CD8-positive, alpha-beta memory T cell (primary cell): ENCODE data around the gene TRPC6. TPM values are rescaled to one million over a fixed set of nuclear protein-coding genes. Genes with fewer than 3 reads are reported as not detected.

Source experiments
- CTCF ChIA-PET: fragments of 350-600 bp; sonication (Branson Sonifier 250); formaldehyde crosslinking; loops from one replicate; lab custom pipeline; 2021; ENCODE audit warnings: antibody characterized with exemption; lab: Charles Lee
- POLR2A ChIA-PET: fragments of 350-600 bp; sonication (Branson Sonifier 250); formaldehyde crosslinking; loops from one replicate; lab custom pipeline; 2021; ENCODE audit warnings: antibody characterized with exemption; lab: Charles Lee
- DNase-seq, 5 donors: peaks; one replicate each; pipeline versions ENCODE4 v3.0.0 to v3.0.0-alpha.2; 2020 to 2022; ENCODE audit warnings: mixed read lengths in 1 of 5
- H3K27ac ChIP-seq: one replicate; pipeline ENCODE4 v1.7.0; 2013; ENCODE audit warnings: low read depth, mild to moderate bottlenecking, low read length, moderate library complexity
- H3K27me3 ChIP-seq: 2 replicates; pipeline ENCODE4 v1.7.0; 2013; ENCODE audit warnings: low read length, mild to moderate bottlenecking; ENCODE audit not compliant: insufficient read depth, poor library complexity, severe bottlenecking
- H3K36me3 ChIP-seq: 2 replicates; pipeline ENCODE4 v1.7.0; 2013; ENCODE audit warnings: mild to moderate bottlenecking, low read length, moderate library complexity; ENCODE audit not compliant: insufficient read depth
- H3K4me1 ChIP-seq: 2 replicates; pipeline ENCODE4 v1.7.0; 2013; ENCODE audit warnings: mild to moderate bottlenecking, low read length, moderate library complexity; ENCODE audit not compliant: insufficient read depth
- H3K4me3 ChIP-seq: 2 replicates; pipeline ENCODE4 v1.7.0; 2013; ENCODE audit warnings: mild to moderate bottlenecking, low read length
- H3K9me3 ChIP-seq: 2 replicates; pipeline ENCODE4 v1.7.0; 2013; ENCODE audit warnings: mild to moderate bottlenecking, low read length
- H3K27ac Mint-ChIP-seq, 8 donors: one replicate each; pipeline ENCODE4 v1.8.0; 2020 to 2021; ENCODE audit warnings: mixed read lengths in 8 of 8, mild to moderate bottlenecking in 6 of 8, inconsistent platforms in 3 of 8, moderate library complexity in 3 of 8
- H3K27me3 Mint-ChIP-seq, 2 donors: one replicate each; pipeline ENCODE4 v1.8.0; 2020 to 2021; ENCODE audit warnings: mixed read lengths in 2 of 2, mild to moderate bottlenecking in 1 of 2, moderate library complexity in 1 of 2
- H3K36me3 Mint-ChIP-seq, 3 donors: one replicate each; pipeline ENCODE4 v1.8.0; 2020 to 2021; ENCODE audit warnings: mixed read lengths in 3 of 3, inconsistent platforms in 1 of 3, mild to moderate bottlenecking in 1 of 3
- H3K4me1 Mint-ChIP-seq, 3 donors: one replicate each; pipeline ENCODE4 v1.8.0; 2020 to 2021; ENCODE audit warnings: mixed read lengths in 3 of 3, inconsistent platforms in 1 of 3, mild to moderate bottlenecking in 1 of 3
- H3K4me3 Mint-ChIP-seq, 7 donors: one replicate each; pipeline ENCODE4 v1.8.0; 2020 to 2021; ENCODE audit warnings: mixed read lengths in 7 of 7, mild to moderate bottlenecking in 6 of 7, moderate library complexity in 4 of 7, inconsistent platforms in 2 of 7
- H3K9me3 Mint-ChIP-seq, 5 donors: one replicate each; pipeline ENCODE4 v1.8.0; 2020 to 2022; ENCODE audit warnings: mixed read lengths in 5 of 5, mild to moderate bottlenecking in 3 of 5, moderate library complexity in 2 of 5, inconsistent platforms in 1 of 5
- polyA plus RNA-seq: library from polyadenylated mRNA; unstranded; fragments of 300-500 nt; fragmentation: Illumina TruSeq; gene quantifications from one replicate; pipeline ENCODE4 v1.2.3, GENCODE V29; 2021
- total RNA-seq, 2 experiments: library from RNA; stranded (reverse); gene quantifications; one replicate each; pipeline ENCODE4 v1.2.3, GENCODE V29; 2021

TRPC6 gene
- total and polyA plus RNA-seq, 3 experiments from 2014 or later = not detected

DNA sequence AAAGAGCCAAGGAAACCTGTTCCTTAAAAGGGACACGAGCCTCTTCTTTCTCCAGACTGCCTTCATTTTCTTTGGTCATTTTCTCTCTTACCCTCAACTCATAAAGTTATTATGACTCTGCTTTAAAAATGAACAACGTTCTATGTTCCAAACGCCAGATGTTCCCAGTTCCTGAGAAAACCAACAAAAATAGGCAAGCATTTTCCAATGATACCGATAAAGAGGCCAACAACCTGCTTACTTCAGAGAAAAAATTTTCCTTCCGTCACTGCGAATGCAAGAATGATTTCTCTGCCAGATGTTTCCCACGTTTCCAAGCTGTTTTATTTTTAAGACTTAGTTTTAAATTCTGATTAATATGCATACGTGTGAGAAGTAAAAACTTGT, 315 bp upstream of the TRPC6 start:
- no peak overlapping the region for H3K4me3 ChIP-seq
- no peaks in the 10 kb centered on the region for H3K4me1 ChIP-seq
- no peak overlapping the region for H3K4me3 Mint-ChIP-seq
- H3K36me3 Mint-ChIP-seq = no peaks in the 10 kb centered on the region
- H3K9me3 Mint-ChIP-seq = peaks cover 4 to 22% (median 15%) of the 10 kb centered on the region in 5 donors
- ChIA-PET CTCF (no interaction called here), POLR2A (no interaction called here)
- no peak for DNase-seq
- no peaks in the 10 kb centered on the region for H3K9me3 ChIP-seq
- no peaks in the 10 kb centered on the region for H3K27me3 ChIP-seq
- peaks cover 4 to 15% of the 10 kb centered on the region in 2 donors for H3K27me3 Mint-ChIP-seq
- H3K27ac Mint-ChIP-seq = no peak overlapping the region
- no peaks in the 10 kb centered on the region for H3K36me3 ChIP-seq
- no peaks in the 10 kb centered on the region for H3K4me1 Mint-ChIP-seq
- H3K27ac ChIP-seq = no peak overlapping the region

DNA sequence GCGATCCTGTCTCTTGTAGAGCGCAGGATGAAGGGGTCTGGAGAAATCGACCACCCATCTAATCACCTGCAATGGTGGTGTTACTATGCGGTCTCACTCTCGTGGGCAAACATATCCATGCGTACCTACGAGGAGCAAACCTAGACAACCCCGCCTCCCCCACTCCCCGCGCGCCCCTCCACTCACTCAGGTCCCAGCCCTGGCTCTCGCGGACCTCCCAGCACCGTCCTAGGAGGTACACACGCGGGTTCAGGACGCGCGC, 887 bp downstream of the TRPC6 start:
- H3K27ac Mint-ChIP-seq = no peak overlapping the region
- peaks cover 4 to 15% of the 10 kb centered on the region in 2 donors for H3K27me3 Mint-ChIP-seq
- no peaks in the 10 kb centered on the region for H3K4me1 Mint-ChIP-seq
- no peaks in the 10 kb centered on the region for H3K27me3 ChIP-seq
- POLR2A ChIA-PET = no interaction called here
- H3K9me3 ChIP-seq = no peaks in the 10 kb centered on the region
- peaks cover 4 to 23% (median 15%) of the 10 kb centered on the region in 5 donors for H3K9me3 Mint-ChIP-seq
- no peaks in the 10 kb centered on the region for H3K36me3 ChIP-seq
- no peaks in the 10 kb centered on the region for H3K4me1 ChIP-seq
- no peak overlapping the region for H3K4me3 Mint-ChIP-seq
- no peak for DNase-seq
- H3K36me3 Mint-ChIP-seq = no peaks in the 10 kb centered on the region
- H3K4me3 ChIP-seq = no peak overlapping the region
- H3K27ac ChIP-seq = no peak overlapping the region
- CTCF ChIA-PET = no interaction called here

DNA sequence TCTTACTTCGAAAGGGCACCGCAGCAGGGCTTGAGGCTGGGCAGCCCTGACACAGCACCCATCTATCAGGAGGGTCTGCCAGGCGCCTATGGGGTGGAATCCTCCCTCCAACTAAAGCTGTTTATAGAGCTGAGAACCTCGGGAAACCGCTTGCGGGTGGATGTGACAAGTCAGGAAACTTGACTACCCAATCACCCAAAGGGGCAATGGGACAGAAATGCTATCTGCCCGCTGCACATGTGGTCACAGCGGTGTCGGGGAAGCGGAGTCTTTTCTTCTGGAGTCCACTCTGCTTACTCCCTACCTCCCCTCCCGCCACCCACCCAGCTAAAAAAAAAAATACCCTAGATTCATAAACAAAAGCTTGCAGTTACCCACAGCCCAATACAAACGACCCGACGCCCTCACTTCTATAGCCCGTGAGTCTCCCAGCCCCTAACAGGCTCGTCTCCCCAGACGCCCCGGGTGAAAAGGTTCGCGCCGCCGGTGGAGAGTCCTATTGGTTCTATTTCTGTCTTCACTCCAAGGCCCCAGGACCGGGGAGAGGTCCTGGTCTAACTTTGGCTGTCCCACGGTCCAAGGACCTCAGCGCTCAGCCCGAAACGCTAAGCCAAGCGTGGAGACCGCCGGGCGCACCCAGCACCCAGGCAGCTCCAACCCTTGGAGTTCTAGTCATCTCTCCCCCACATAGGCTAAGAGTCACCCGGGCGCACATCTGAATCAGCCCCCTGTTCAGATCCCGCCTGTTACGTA, 1.4 kb downstream of the TRPC6 start:
- H3K9me3 Mint-ChIP-seq = peaks cover 4 to 29% (median 15%) of the 10 kb centered on the region in 5 donors
- H3K27me3 ChIP-seq = no peaks in the 10 kb centered on the region
- CTCF ChIA-PET = no interaction called here

DNA sequence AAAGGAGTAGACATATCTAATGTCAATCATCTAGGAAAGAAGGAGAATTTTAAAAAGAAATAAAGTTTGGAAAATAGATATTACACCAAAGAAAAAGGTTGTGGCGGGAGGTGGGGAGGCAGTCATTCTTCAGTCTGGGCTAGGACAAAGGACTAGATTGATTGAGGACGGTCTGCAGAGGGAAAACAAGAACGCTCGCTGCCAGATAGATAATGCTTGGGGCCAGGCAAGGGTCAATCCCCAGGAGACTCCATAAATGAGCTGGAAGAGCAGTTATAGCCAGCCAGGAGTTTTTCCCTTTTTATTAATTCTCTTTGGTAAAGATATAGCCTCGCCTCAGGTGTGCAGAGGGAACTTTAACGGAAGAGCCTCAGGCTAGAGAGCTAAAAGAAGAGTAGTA, 6.3 kb downstream of the TRPC6 start:
- Mint-ChIP-seq H3K9me3 (peaks cover 1 to 26% (median 8%) of the 10 kb centered on the region in 5 donors), H3K4me1 (no peaks in the 10 kb centered on the region), H3K27ac (no peak overlapping the region), H3K27me3 (peaks cover 0 to 10% of the 10 kb centered on the region in 2 donors), H3K36me3 (no peaks in the 10 kb centered on the region), H3K4me3 (no peak overlapping the region)
- no peak overlapping the region for H3K4me3 ChIP-seq
- no peaks in the 10 kb centered on the region for H3K36me3 ChIP-seq
- DNase-seq = no peak
- CTCF ChIA-PET = no interaction called here
- H3K27me3 ChIP-seq = no peaks in the 10 kb centered on the region
- H3K4me1 ChIP-seq = no peaks in the 10 kb centered on the region
- no peaks in the 10 kb centered on the region for H3K9me3 ChIP-seq
- POLR2A ChIA-PET = no interaction called here
- H3K27ac ChIP-seq = no peak overlapping the region

More for the DNA sequence above, 1.4 kb downstream of the TRPC6 start:
- Mint-ChIP-seq H3K36me3 (no peaks in the 10 kb centered on the region), H3K4me3 (no peak overlapping the region), H3K27ac (no peak overlapping the region), H3K27me3 (peaks cover 4 to 15% of the 10 kb centered on the region in 2 donors), H3K4me1 (no peaks in the 10 kb centered on the region)
- no peak for DNase-seq
- no peaks in the 10 kb centered on the region for H3K4me1 ChIP-seq
- H3K36me3 ChIP-seq = no peaks in the 10 kb centered on the region
- H3K9me3 ChIP-seq = no peaks in the 10 kb centered on the region
- POLR2A ChIA-PET = no interaction called here
- H3K4me3 ChIP-seq = no peak overlapping the region
- H3K27ac ChIP-seq = no peak overlapping the region

DNA sequence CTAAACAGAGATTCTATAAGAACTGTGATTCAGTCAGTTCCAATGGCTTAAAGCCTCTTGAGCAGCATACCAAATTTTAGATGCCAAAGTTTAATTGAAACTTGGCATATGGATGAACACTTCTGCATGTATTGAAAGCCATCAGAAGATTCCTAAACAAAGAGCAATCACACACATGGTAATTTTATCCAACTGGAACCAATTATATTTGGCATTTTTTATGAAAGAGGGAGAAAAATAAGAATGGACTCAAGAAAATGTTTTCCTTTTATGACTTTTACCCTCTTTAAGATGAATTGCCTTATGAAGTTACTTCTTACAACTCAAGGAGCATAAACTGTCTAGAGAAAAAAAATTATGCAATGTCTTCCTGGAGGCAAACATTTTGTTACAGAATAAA, 7.4 kb downstream of the TRPC6 start:
- Mint-ChIP-seq H3K9me3 (peaks cover 0 to 25% (median 9%) of the 10 kb centered on the region in 5 donors), H3K4me3 (no peak overlapping the region), H3K36me3 (no peaks in the 10 kb centered on the region), H3K4me1 (no peaks in the 10 kb centered on the region), H3K27ac (no peak overlapping the region), H3K27me3 (peaks cover 0 to 4% of the 10 kb centered on the region in 2 donors)
- no peaks in the 10 kb centered on the region for H3K27me3 ChIP-seq
- CTCF ChIA-PET = no interaction called here
- H3K4me3 ChIP-seq = no peak overlapping the region
- no peaks in the 10 kb centered on the region for H3K4me1 ChIP-seq
- H3K9me3 ChIP-seq = no peaks in the 10 kb centered on the region
- no peak for DNase-seq
- H3K27ac ChIP-seq = no peak overlapping the region
- POLR2A ChIA-PET = no interaction called here
- H3K36me3 ChIP-seq = no peaks in the 10 kb centered on the region

DNA sequence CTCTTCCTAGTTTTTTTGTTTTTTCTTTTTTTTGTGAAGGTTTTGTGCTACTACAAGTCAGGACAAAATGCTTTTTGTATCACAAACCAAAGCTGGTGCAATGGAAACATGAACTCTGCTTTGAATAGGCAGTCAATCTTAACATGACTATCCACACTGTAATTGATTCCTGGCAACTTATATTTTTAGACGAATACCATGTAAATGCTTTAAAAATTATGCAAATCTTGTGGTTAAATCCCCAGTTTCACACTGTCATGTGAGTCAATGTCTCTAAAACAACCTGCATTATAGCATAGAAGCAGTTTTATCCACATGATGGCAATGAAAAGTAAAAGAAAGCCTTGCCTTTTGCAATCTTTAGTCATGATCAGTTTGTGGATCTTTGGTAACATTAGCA, 8.9 kb downstream of the TRPC6 start:
- Histone ChIP-seq H3K4me1 (no peaks in the 10 kb centered on the region), H3K9me3 (no peaks in the 10 kb centered on the region), H3K36me3 (no peaks in the 10 kb centered on the region), H3K27ac (no peak overlapping the region), H3K4me3 (no peak overlapping the region), H3K27me3 (no peaks in the 10 kb centered on the region)
- no peaks in the 10 kb centered on the region for H3K36me3 Mint-ChIP-seq
- CTCF ChIA-PET = no interaction called here
- H3K4me1 Mint-ChIP-seq = no peaks in the 10 kb centered on the region
- no peak for DNase-seq
- H3K4me3 Mint-ChIP-seq = no peak overlapping the region
- H3K27ac Mint-ChIP-seq = no peak overlapping the region
- H3K9me3 Mint-ChIP-seq = peaks cover 3 to 20% (median 11%) of the 10 kb centered on the region in 5 donors
- POLR2A ChIA-PET = no interaction called here
- H3K27me3 Mint-ChIP-seq = no peaks in the 10 kb centered on the region

DNA sequence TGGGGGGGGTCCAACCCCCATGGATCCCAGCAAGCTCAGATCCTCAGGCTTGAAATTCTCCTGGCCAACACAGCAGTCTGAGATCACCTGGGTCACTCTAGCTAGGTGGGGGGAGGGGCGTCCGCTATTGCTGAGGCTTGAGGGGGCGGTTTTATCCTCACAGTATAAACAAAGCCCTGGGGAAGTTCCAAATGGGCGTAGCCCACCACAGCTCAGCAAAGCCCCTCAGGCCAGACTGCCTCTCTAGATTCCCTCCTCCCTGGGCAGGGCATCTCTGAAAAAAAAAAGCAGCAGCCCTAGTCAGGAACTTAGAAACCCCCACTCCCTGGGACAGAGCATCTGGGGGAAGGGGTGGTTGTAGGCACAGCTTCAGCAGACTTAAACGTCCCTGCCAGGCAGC, 16.7 kb downstream of the TRPC6 start:
- Mint-ChIP-seq H3K27me3 (peaks cover 0 to 1% of the 10 kb centered on the region in 2 donors), H3K4me1 (no peaks in the 10 kb centered on the region), H3K9me3 (peaks cover 2 to 22% (median 9%) of the 10 kb centered on the region in 5 donors), H3K27ac (no peak overlapping the region), H3K4me3 (no peak overlapping the region), H3K36me3 (no peaks in the 10 kb centered on the region)
- no peaks in the 10 kb centered on the region for H3K9me3 ChIP-seq
- no peaks in the 10 kb centered on the region for H3K4me1 ChIP-seq
- DNase-seq = no peak
- ChIA-PET CTCF (no interaction called here), POLR2A (no interaction called here)
- no peak overlapping the region for H3K27ac ChIP-seq
- H3K4me3 ChIP-seq = no peak overlapping the region
- H3K27me3 ChIP-seq = no peaks in the 10 kb centered on the region
- H3K36me3 ChIP-seq = no peaks in the 10 kb centered on the region

DNA sequence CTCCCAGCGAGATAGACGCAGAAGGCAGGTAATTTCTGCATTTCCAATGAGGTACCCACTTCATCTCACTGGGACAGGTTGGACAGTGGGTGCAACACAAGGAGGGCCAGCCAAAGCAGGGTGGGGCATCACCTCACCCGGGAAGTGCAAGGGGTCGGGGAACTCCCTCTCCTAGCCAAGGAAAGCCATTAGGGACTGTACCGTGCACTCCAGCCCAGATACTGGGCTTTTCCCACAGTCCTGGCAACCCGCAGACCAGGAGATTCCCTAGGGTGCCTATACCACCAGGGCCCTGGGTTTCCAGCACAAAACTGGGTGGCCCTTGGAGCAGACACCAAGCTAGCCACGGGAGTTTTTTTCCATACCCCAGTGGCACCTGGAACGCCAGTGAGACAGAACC, 17.2 kb downstream of the TRPC6 start:
- H3K36me3 Mint-ChIP-seq = no peaks in the 10 kb centered on the region
- no peak overlapping the region for H3K27ac ChIP-seq
- no peaks in the 10 kb centered on the region for H3K4me1 Mint-ChIP-seq
- no peaks in the 10 kb centered on the region for H3K4me1 ChIP-seq
- H3K4me3 Mint-ChIP-seq = no peak overlapping the region
- no peaks in the 10 kb centered on the region for H3K36me3 ChIP-seq
- peaks cover 0 to 19% (median 9%) of the 10 kb centered on the region in 5 donors for H3K9me3 Mint-ChIP-seq
- peaks cover 0 to 1% of the 10 kb centered on the region in 2 donors for H3K27me3 Mint-ChIP-seq
- CTCF ChIA-PET = no interaction called here
- no peaks in the 10 kb centered on the region for H3K27me3 ChIP-seq
- no peak overlapping the region for H3K27ac Mint-ChIP-seq
- H3K9me3 ChIP-seq = no peaks in the 10 kb centered on the region
- POLR2A ChIA-PET = no interaction called here
- H3K4me3 ChIP-seq = no peak overlapping the region
- DNase-seq = no peak
